Measurements from ENCODE around the gene CLPX. TPM values are rescaled to one million over a fixed set of nuclear protein-coding genes. Genes with fewer than 3 reads are reported as not detected.
"Not testable (repeated sequence)": the region's sequence is repeated elsewhere in the genome, so short reads cannot be mapped to it uniquely, and the experiment has no call there.

The CLPX gene
- polyA plus RNA-seq, 3 donors from 2014 or later, result 18.5 to 36.0 (median 23.4) TPM

GRCh38 chr15:65175511-65175910, 9.6 kb downstream of the CLPX start:
- no peak overlapping the region for H3K27ac Mint-ChIP-seq
- no peak overlapping the region for H3K4me3 Mint-ChIP-seq
- no peak for DNase-seq
- no peaks in the 10 kb centered on the region for H3K9me3 Mint-ChIP-seq
- no peaks in the 10 kb centered on the region for H3K27me3 Mint-ChIP-seq (ENCODE audit: low read depth in 3 of 3)
- H3K4me1 Mint-ChIP-seq, result peaks cover 1 to 17% of the 10 kb centered on the region in 2 donors
- peaks cover 3 to 20% (median 5%) of the 10 kb centered on the region in 3 donors for H3K36me3 Mint-ChIP-seq

GRCh38 chr15:65174509-65174908, 10.6 kb downstream of the CLPX start:
- Mint-ChIP-seq H3K4me3 (no peak overlapping the region), H3K36me3 (peaks cover 3 to 17% (median 5%) of the 10 kb centered on the region in 3 donors), H3K27ac (no peak overlapping the region), H3K27me3 (ENCODE audit: low read depth in 3 of 3) (no peaks in the 10 kb centered on the region), H3K4me1 (peaks cover 1 to 9% of the 10 kb centered on the region in 2 donors), H3K9me3 (no peaks in the 10 kb centered on the region)
- no peak for DNase-seq

DNA sequence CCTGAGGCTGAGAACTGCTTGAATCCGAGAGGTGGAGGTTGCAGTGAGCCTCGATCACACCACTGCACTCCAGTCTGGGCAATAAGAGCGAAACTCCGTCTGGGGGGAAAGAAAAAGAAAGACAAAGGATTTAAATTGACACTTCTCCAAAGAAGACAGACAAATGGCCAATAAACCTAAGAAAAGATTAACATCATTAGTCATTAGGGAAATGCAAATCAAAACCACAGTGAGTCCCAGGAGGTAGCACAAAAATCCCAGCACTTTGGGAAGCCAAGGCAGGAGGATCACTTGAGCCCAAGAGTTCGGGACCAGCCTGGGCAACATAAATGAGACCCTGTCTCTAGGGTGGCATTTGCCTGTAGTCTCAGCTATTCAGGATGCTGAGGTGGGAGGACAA, 12.6 kb downstream of the CLPX start:
- peaks cover 3 to 9% (median 5%) of the 10 kb centered on the region in 3 donors for H3K36me3 Mint-ChIP-seq
- peaks cover 0 to 1% (median 0%) of the 10 kb centered on the region in 3 donors for H3K27me3 Mint-ChIP-seq (ENCODE audit: low read depth in 3 of 3)
- no peak overlapping the region for H3K4me3 Mint-ChIP-seq
- H3K9me3 Mint-ChIP-seq, result no peaks in the 10 kb centered on the region
- no peak overlapping the region for H3K27ac Mint-ChIP-seq
- no peak for DNase-seq
- H3K4me1 Mint-ChIP-seq, result peaks cover 0 to 1% of the 10 kb centered on the region in 2 donors

DNA sequence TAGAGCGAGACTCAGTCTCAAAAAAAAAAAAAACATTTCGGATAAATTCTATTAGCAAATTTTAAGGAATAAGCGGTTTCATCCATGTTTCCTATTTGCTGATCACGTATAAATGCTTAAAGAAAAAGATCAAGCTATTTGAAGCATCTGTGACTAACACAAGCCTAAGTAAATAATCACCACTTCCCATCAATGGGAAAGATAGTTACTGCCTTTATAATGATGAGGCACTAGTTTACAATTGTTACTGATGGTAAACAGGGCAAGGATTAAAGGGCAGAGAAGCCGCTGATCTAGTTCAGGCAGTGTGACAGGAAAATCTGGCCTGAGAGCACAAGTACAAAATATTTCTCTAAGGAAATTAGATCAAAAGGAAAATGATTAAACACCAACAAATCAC, 13.7 kb downstream of the CLPX start:
- H3K27ac Mint-ChIP-seq, result no peak overlapping the region
- peaks cover 0 to 1% (median 0%) of the 10 kb centered on the region in 3 donors for H3K27me3 Mint-ChIP-seq (ENCODE audit: low read depth in 3 of 3)
- no peak overlapping the region for H3K4me3 Mint-ChIP-seq
- H3K9me3 Mint-ChIP-seq, result no peaks in the 10 kb centered on the region
- peaks cover 1 to 2% of the 10 kb centered on the region in 2 donors for H3K4me1 Mint-ChIP-seq
- H3K36me3 Mint-ChIP-seq, result peaks cover 5 to 6% (median 6%) of the 10 kb centered on the region in 3 donors
- DNase-seq, result no peak

- peaks cover 0 to 21% of the 10 kb centered on the region in 2 donors for H3K4me1 Mint-ChIP-seq
- DNase-seq, result no peak
- no peak overlapping the region for H3K4me3 Mint-ChIP-seq
- H3K27ac Mint-ChIP-seq, result no peak overlapping the region
- no peaks in the 10 kb centered on the region for H3K9me3 Mint-ChIP-seq
- H3K27me3 Mint-ChIP-seq (ENCODE audit: low read depth in 3 of 3), result peaks cover 0 to 1% (median 0%) of the 10 kb centered on the region in 3 donors
- peaks cover 6 to 8% (median 6%) of the 10 kb centered on the region in 3 donors for H3K36me3 Mint-ChIP-seq
These were observed 19.3 kb downstream of the CLPX start for GRCh38 chr15:65165875-65166274.

DNA sequence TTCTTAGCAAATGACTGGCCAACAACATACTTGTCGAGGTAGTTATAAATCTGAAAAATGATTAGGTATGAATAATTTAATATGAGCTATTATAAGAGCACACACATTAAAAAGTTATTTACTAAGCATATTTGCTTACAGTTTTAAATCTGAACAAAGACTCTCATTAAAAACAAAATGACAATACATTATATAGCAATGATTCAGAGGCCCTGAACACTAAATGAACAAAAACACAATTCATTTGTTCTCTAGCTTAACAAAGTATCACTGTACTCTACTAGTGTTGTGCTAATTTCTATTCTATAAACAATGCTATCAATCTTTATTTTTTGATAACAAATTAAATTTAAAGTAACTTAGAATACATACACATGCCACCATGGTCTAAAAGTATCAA, 21.0 kb downstream of the CLPX start:
- Mint-ChIP-seq H3K27ac (no peak overlapping the region), H3K36me3 (peaks cover 6 to 11% (median 6%) of the 10 kb centered on the region in 3 donors), H3K4me3 (no peak overlapping the region), H3K4me1 (peaks cover 0 to 24% of the 10 kb centered on the region in 2 donors), H3K9me3 (no peaks in the 10 kb centered on the region), H3K27me3 (ENCODE audit: low read depth in 3 of 3) (peaks cover 0 to 3% (median 0%) of the 10 kb centered on the region in 3 donors)
- DNase-seq, result no peak

- H3K4me3 Mint-ChIP-seq, result no peak overlapping the region
- no peak overlapping the region for H3K27ac Mint-ChIP-seq
- H3K9me3 Mint-ChIP-seq, result no peaks in the 10 kb centered on the region
- peaks cover 0 to 2% (median 0%) of the 10 kb centered on the region in 3 donors for H3K27me3 Mint-ChIP-seq (ENCODE audit: low read depth in 3 of 3)
- DNase-seq, result no peak
- peaks cover 6 to 11% (median 8%) of the 10 kb centered on the region in 3 donors for H3K36me3 Mint-ChIP-seq
- peaks cover 0 to 24% of the 10 kb centered on the region in 2 donors for H3K4me1 Mint-ChIP-seq
These were observed 22.1 kb downstream of the CLPX start for GRCh38 chr15:65163041-65163440.

DNA sequence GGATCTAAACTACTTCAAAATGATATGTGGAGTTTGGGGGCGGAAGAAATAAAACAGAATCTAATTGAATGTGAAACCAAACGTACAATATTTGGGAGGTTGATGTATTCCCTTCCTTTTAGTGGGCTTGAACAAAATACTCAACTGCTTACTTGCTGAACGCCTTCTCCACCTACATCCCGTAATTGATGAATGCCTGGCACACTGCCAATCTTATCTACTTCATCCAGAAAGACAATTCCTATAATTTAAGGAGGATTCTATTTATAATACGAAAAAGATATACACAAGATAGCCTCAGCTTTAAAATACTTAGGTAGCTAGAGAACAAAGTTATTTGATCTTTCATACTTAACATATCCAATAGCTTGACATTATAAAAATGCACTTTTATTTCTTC, 28.4 kb downstream of the CLPX start:
- Mint-ChIP-seq H3K27me3 (ENCODE audit: low read depth in 3 of 3) (peaks cover 0 to 2% (median 0%) of the 10 kb centered on the region in 3 donors), H3K4me3 (no peak overlapping the region), H3K9me3 (no peaks in the 10 kb centered on the region), H3K4me1 (peaks cover 0 to 5% of the 10 kb centered on the region in 2 donors), H3K36me3 (peaks cover 22 to 47% (median 23%) of the 10 kb centered on the region in 3 donors), H3K27ac (no peak overlapping the region)
- DNase-seq, result no peak

- Mint-ChIP-seq H3K9me3 (no peaks in the 10 kb centered on the region), H3K27me3 (ENCODE audit: low read depth in 3 of 3) (no peaks in the 10 kb centered on the region), H3K27ac (peak overlapping the region in 2 of 6 donors; percentile 22 to 46), H3K4me1 (no peaks in the 10 kb centered on the region), H3K36me3 (peaks cover 20 to 51% (median 22%) of the 10 kb centered on the region in 3 donors), H3K4me3 (no peak overlapping the region)
- no peak for DNase-seq
These were observed 30.4 kb downstream of the CLPX start for GRCh38 chr15:65154720-65155119.

GRCh38 chr15:65147902-65148301, 37.2 kb downstream of the CLPX start:
- Mint-ChIP-seq H3K9me3 (no peaks in the 10 kb centered on the region), H3K4me3 (no peak overlapping the region), H3K4me1 (no peaks in the 10 kb centered on the region), H3K36me3 (peaks cover 0 to 9% (median 4%) of the 10 kb centered on the region in 3 donors), H3K27me3 (ENCODE audit: low read depth in 3 of 3) (peaks cover 0 to 1% (median 0%) of the 10 kb centered on the region in 3 donors), H3K27ac (peak overlapping the region in 1 of 6 donors; percentile 8)
- DNase-seq, result no peak

- H3K27ac Mint-ChIP-seq, result peak overlapping the region in 5 of 6 donors; percentile 3 to 69 (median 38)
These were observed 38.7 kb downstream of the CLPX start for GRCh38 chr15:65146438-65146837.

GRCh38 chr15:65138631-65139030, 46.5 kb downstream of the CLPX start:
- H3K27me3 Mint-ChIP-seq (ENCODE audit: low read depth in 3 of 3); H3K4me3 Mint-ChIP-seq; H3K27ac Mint-ChIP-seq; H3K4me1 Mint-ChIP-seq; DNase-seq; H3K36me3 Mint-ChIP-seq; H3K9me3 Mint-ChIP-seq: not testable (repeated sequence)

More at GRCh38 chr15:65146438-65146837, 38.7 kb downstream of the CLPX start:
- Mint-ChIP-seq H3K4me3 (no peak overlapping the region), H3K36me3 (peaks cover 0 to 4% (median 2%) of the 10 kb centered on the region in 3 donors), H3K27me3 (ENCODE audit: low read depth in 3 of 3) (peaks cover 0 to 1% (median 0%) of the 10 kb centered on the region in 3 donors), H3K9me3 (no peaks in the 10 kb centered on the region), H3K4me1 (no peaks in the 10 kb centered on the region)
- no peak for DNase-seq

DNA sequence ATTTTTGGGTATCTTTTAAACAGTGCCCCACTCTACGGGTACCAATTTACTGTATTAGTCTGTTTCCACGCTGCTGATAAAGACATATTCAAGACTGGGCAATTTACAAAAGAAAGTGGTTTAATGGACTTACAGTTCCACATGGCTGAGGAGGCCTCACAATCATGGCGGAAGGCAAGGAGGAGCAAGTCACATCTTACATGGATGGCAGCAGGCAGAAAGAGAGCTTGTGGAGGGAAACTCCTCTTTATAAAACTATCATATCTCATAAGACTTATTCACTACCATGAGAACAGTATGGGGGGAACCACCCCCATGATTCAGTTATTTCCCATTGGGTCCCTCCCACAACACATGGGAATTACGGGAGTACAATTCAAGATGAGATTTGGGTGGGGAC, 47.2 kb downstream of the CLPX start:
- DNase-seq; H3K27ac Mint-ChIP-seq; H3K27me3 Mint-ChIP-seq (ENCODE audit: low read depth in 3 of 3); H3K36me3 Mint-ChIP-seq; H3K9me3 Mint-ChIP-seq; H3K4me3 Mint-ChIP-seq: not testable (repeated sequence)
- peaks cover 6 to 10% of the 10 kb centered on the region in 2 donors for H3K4me1 Mint-ChIP-seq

DNA sequence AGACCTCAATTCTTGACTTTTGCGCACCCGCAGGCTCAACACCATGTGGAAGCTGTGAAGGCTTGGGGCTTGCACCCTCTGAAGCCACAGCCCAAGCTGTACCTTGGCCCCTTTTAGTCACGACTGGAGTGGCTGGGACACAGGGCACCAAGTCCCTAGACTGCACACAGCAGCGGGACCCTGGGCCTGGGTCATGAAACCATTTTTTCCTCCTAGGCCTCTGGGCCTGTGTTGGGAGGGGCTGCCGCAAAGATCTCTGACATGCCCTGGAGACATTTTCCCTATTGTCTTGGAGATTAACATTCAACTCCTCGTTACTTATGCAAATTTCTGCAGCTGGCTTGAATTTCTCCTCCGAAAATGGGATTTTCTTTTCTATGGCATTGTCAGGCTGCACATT, 48.1 kb downstream of the CLPX start:
- H3K36me3 Mint-ChIP-seq; DNase-seq; H3K9me3 Mint-ChIP-seq; H3K4me3 Mint-ChIP-seq; H3K27me3 Mint-ChIP-seq (ENCODE audit: low read depth in 3 of 3): not testable (repeated sequence)
- Mint-ChIP-seq H3K27ac (peak overlapping the region in 1 of 6 donors; percentile 12), H3K4me1 (peaks cover 13 to 18% of the 10 kb centered on the region in 2 donors)

GRCh38 chr15:65134538-65134937, 50.6 kb downstream of the CLPX start:
- Mint-ChIP-seq H3K4me1 (peaks cover 27 to 34% of the 10 kb centered on the region in 2 donors), H3K27me3 (ENCODE audit: low read depth in 3 of 3) (peaks cover 5 to 7% (median 6%) of the 10 kb centered on the region in 3 donors)

More at GRCh38 chr15:65134538-65134937, 50.6 kb downstream of the CLPX start:
- H3K4me3 Mint-ChIP-seq, result peak overlapping the region; percentile 55 to 95 (median 91)
- H3K27ac Mint-ChIP-seq, result peak overlapping the region in 4 of 6 donors; percentile 60 to 97 (median 81)
- no peak for DNase-seq
- H3K9me3 Mint-ChIP-seq, result no peaks in the 10 kb centered on the region
- H3K36me3 Mint-ChIP-seq, result no peaks in the 10 kb centered on the region
